Smooth muscle cell (in vitro differentiated cells): Measurements from ENCODE around the gene FMN1. TPM values are rescaled to one million over a fixed set of nuclear protein-coding genes. Genes with fewer than 3 reads are reported as not detected.
A peak's percentile ranks its signal among the peaks of the same experiment; 100 is the strongest.

Experiments
- DNase-seq: peaks from one replicate; lab custom pipeline; 2025; ENCODE audit not compliant: unreplicated experiment; lab: John Stamatoyannopoulos, UW
- H2AFZ ChIP-seq: fragments of 200-600 bp; sonication (generic); 2 replicates; pipeline ENCODE4 v1.6.0; 2016; ENCODE audit warnings: antibody characterized with exemption, low read depth, mild to moderate bottlenecking
- H3F3A ChIP-seq: fragments of 200-600 bp; sonication (generic); 2 replicates; pipeline ENCODE4 v1.6.0; 2017; ENCODE audit warnings: antibody characterized with exemption, low read depth
- H3K27ac ChIP-seq: fragments of 200-600 bp; sonication (generic); 2 replicates; pipeline ENCODE4 v1.5.1; 2016; ENCODE audit warnings: low read depth, mild to moderate bottlenecking
- H3K27me3 ChIP-seq: fragments of 200-600 bp; sonication (generic); 2 replicates; pipeline ENCODE4 v1.6.1; 2016; ENCODE audit warnings: low read depth, mild to moderate bottlenecking
- H3K36me3 ChIP-seq: fragments of 200-600 bp; sonication (generic); 2 replicates; pipeline ENCODE4 v1.5.1; 2016; ENCODE audit warnings: low read depth
- H3K4me1 ChIP-seq: fragments of 200-600 bp; sonication (generic); 2 replicates; pipeline ENCODE4 v1.5.1; 2016; ENCODE audit warnings: low read depth
- H3K4me2 ChIP-seq: fragments of 200-600 bp; sonication (generic); 2 replicates; pipeline ENCODE4 v1.6.0; 2016; ENCODE audit warnings: mild to moderate bottlenecking
- H3K4me3 ChIP-seq: fragments of 200-600 bp; sonication (generic); 2 replicates; pipeline ENCODE4 v1.5.1; 2016; ENCODE audit warnings: mild to moderate bottlenecking
- H3K79me2 ChIP-seq: fragments of 200-600 bp; sonication (generic); 2 replicates; pipeline ENCODE4 v1.6.0; 2016; ENCODE audit warnings: low read depth, mild to moderate bottlenecking
- H3K9ac ChIP-seq: fragments of 200-600 bp; sonication (generic); 2 replicates; pipeline ENCODE4 v1.6.0; 2016; ENCODE audit warnings: low read depth
- H3K9me3 ChIP-seq: fragments of 200-600 bp; sonication (generic); replicated peaks from 2 replicates; pipeline ENCODE4 v1.5.1; 2016; ENCODE audit warnings: low read depth
- H4K20me1 ChIP-seq: fragments of 200-600 bp; sonication (generic); 2 replicates; pipeline ENCODE4 v1.6.0; 2016; ENCODE audit warnings: low read depth
- CTCF ChIP-seq: fragments of 200-600 bp; sonication (generic); IDR thresholded peaks from 2 replicates; pipeline ENCODE4 v1.5.1; 2017; ENCODE audit warnings: borderline replicate concordance, mild to moderate bottlenecking, antibody characterized with exemption; ENCODE audit not compliant: insufficient read depth, poor library complexity, severe bottlenecking
- WGBS: methylation state at CpG from one replicate; pipeline ENCODE4 v1.1.7; 2016; ENCODE audit warnings: low lambda C conversion rate; 5-methylcytosine and 5-hydroxymethylcytosine counted together
- polyA plus RNA-seq: library from polyadenylated mRNA; unstranded; fragments of >200 nt; fragmentation: Nextera tagmentation; extraction: Ambion mirVana; gene quantifications from 2 replicates; pipeline ENCODE4 v1.2.1, GENCODE V29; 2016
- total RNA-seq: library from RNA; depleted of rRNA; stranded (reverse); fragments of >200 nt; gene quantifications from 2 replicates; pipeline ENCODE4 v1.2.3, GENCODE V29; 2014

The FMN1 gene
- total and polyA plus RNA-seq, 2 experiments from 2014 or later, result 0.08 to 4.0 TPM

- WGBS, result 75% methylated on average over 7 of the region's 7 CpGs
- H3K9me3 ChIP-seq, result no peaks in the 10 kb centered on the region
- no peaks in the 10 kb centered on the region for H3F3A ChIP-seq
- no peak for TF ChIP-seq CTCF
- no peaks in the 10 kb centered on the region for H3K79me2 ChIP-seq
- no peak overlapping the region for H3K9ac ChIP-seq
- no peak overlapping the region for H3K4me3 ChIP-seq
- DNase-seq, result no peak
- H3K4me1 ChIP-seq, result peaks cover 7% of the 10 kb centered on the region
- peak overlapping the region; percentile 86 for H3K27ac ChIP-seq
- no peaks in the 10 kb centered on the region for H3K27me3 ChIP-seq
- H4K20me1 ChIP-seq, result no peaks in the 10 kb centered on the region
- H2AFZ ChIP-seq, result no peak overlapping the region
- H3K4me2 ChIP-seq, result peak overlapping the region; percentile 43
- H3K36me3 ChIP-seq, result no peaks in the 10 kb centered on the region
These were observed 38.7 kb downstream of the FMN1 start for GRCh38 chr15:33155691-33156420.

GRCh38 chr15:33154351-33155166, 40.0 kb downstream of the FMN1 start:
- no peaks in the 10 kb centered on the region for H3F3A ChIP-seq
- H3K27ac ChIP-seq, result peak overlapping the region; percentile 86
- no peak for DNase-seq
- no peak for TF ChIP-seq CTCF
- H2AFZ ChIP-seq, result peak overlapping the region; percentile 45
- no peak overlapping the region for H3K4me3 ChIP-seq
- peaks cover 11% of the 10 kb centered on the region for H3K4me1 ChIP-seq
- peak overlapping the region; percentile 43 for H3K4me2 ChIP-seq
- H4K20me1 ChIP-seq, result no peaks in the 10 kb centered on the region
- H3K9me3 ChIP-seq, result no peaks in the 10 kb centered on the region
- H3K36me3 ChIP-seq, result no peaks in the 10 kb centered on the region
- H3K79me2 ChIP-seq, result no peaks in the 10 kb centered on the region
- WGBS, result 71% methylated on average over 14 of the region's 14 CpGs
- H3K9ac ChIP-seq, result no peak overlapping the region
- H3K27me3 ChIP-seq, result peaks cover 5% of the 10 kb centered on the region

GRCh38 chr15:33153548-33153947, 41.0 kb downstream of the FMN1 start:
- H3K27ac ChIP-seq, result no peak overlapping the region
- no peaks in the 10 kb centered on the region for H3K79me2 ChIP-seq
- no peak overlapping the region for H3K4me2 ChIP-seq
- DNase-seq, result no peak
- no peaks in the 10 kb centered on the region for H3K9me3 ChIP-seq
- H3K9ac ChIP-seq, result no peak overlapping the region
- H4K20me1 ChIP-seq, result no peaks in the 10 kb centered on the region
- 93% methylated on average over 17 of the region's 17 CpGs for WGBS
- peaks cover 11% of the 10 kb centered on the region for H3K4me1 ChIP-seq
- TF ChIP-seq CTCF, result no peak
- no peak overlapping the region for H2AFZ ChIP-seq
- no peaks in the 10 kb centered on the region for H3F3A ChIP-seq
- H3K27me3 ChIP-seq, result peaks cover 5% of the 10 kb centered on the region
- no peak overlapping the region for H3K4me3 ChIP-seq
- no peaks in the 10 kb centered on the region for H3K36me3 ChIP-seq
